SU-DHL-6 (cell line): ENCODE measurements around the gene YARS1.

Experiments used
- H2AFZ ChIP-seq: fragments of 200-600 bp; sonication (generic); 2 replicates; pipeline ENCODE4 v1.6.1; 2014; ENCODE audit warnings: low read depth, mild to moderate bottlenecking, moderate library complexity, mixed read lengths, antibody characterized with exemption, low read length; ENCODE audit not compliant: severe bottlenecking
- H3F3A ChIP-seq: fragments of 200-600 bp; shearing (Covaris generic); 2 replicates; pipeline ENCODE4 v1.6.0; 2016; ENCODE audit warnings: antibody characterized with exemption, mild to moderate bottlenecking; ENCODE audit not compliant: insufficient read depth
- H3K27ac ChIP-seq: fragments of 200-600 bp; sonication (generic); 2 replicates; pipeline ENCODE4 v1.5.1; 2016; ENCODE audit warnings: low read depth, mild to moderate bottlenecking, low read length, moderate library complexity, mixed read lengths
- H3K27me3 ChIP-seq: fragments of 200-600 bp; sonication (generic), shearing (Covaris generic); 2 replicates; pipeline ENCODE4 v1.6.0; 2014; ENCODE audit warnings: mild to moderate bottlenecking, low read length
- H3K36me3 ChIP-seq: fragments of 200-600 bp; sonication (generic); 2 replicates; pipeline ENCODE4 v1.6.1; 2014; ENCODE audit warnings: mild to moderate bottlenecking, low read length, mixed read lengths
- H3K4me2 ChIP-seq: fragments of 300-600, 200-600 bp; shearing (Covaris generic), sonication (generic); 2 replicates; pipeline ENCODE4 v1.6.0; 2014; ENCODE audit warnings: low read length, low read depth, mild to moderate bottlenecking; ENCODE audit not compliant: poor library complexity, severe bottlenecking
- H3K4me3 ChIP-seq: fragments of 200-600 bp; sonication (generic); 2 replicates; pipeline ENCODE4 v1.5.1; 2014; ENCODE audit warnings: antibody characterized with exemption, low read length, mild to moderate bottlenecking, mixed read lengths; ENCODE audit not compliant: insufficient read depth, poor library complexity, severe bottlenecking
- H3K79me2 ChIP-seq: fragments of 200-600 bp; sonication (generic); 2 replicates; pipeline ENCODE4 v1.6.1; 2014; ENCODE audit warnings: mild to moderate bottlenecking, low read length, moderate library complexity; ENCODE audit not compliant: insufficient read depth
- H3K9ac ChIP-seq: fragments of 200-600 bp; sonication (generic); 2 replicates; pipeline ENCODE4 v1.7.0; 2014; ENCODE audit warnings: mild to moderate bottlenecking, low read length
- H3K9me2 ChIP-seq: fragments of 200-600 bp; sonication (generic); replicated peaks from 2 replicates; pipeline ENCODE4 v1.6.1; 2014; ENCODE audit warnings: low read length; ENCODE audit not compliant: insufficient read depth
- H3K9me3 ChIP-seq: fragments of 200-600 bp; sonication (generic); 2 replicates; pipeline ENCODE4 v1.6.1; 2014; ENCODE audit warnings: low read length, mixed read lengths; ENCODE audit not compliant: insufficient read depth
- H4K20me1 ChIP-seq: fragments of 200-600 bp; sonication (generic); 2 replicates; pipeline ENCODE4 v1.6.1; 2014; ENCODE audit warnings: low read depth, mild to moderate bottlenecking, antibody characterized with exemption, low read length, moderate library complexity, mixed read lengths
- EZH2phosphoT487 ChIP-seq: fragments of 200-600 bp; sonication (generic), shearing (Covaris generic); conservative IDR thresholded peaks from 2 replicates; pipeline ENCODE4 v1.6.1; 2018; ENCODE audit warnings: mild to moderate bottlenecking, antibody characterized with exemption, low read length, moderate library complexity, mixed read lengths
- TF ChIP-seq, protein P1 (sequence below): fragments of 200-600 bp; sonication (generic); IDR thresholded peaks from one replicate; pipeline ENCODE4 v1.5.1; 2017; ENCODE audit warnings: antibody characterized with exemption, mild to moderate bottlenecking, low read length, moderate library complexity; ENCODE audit not compliant: insufficient read depth, poor library complexity, severe bottlenecking

The YARS1 gene

GRCh38 chr1:32780628-32781234, 36.4 kb downstream of the YARS1 start:
- no peak overlapping the region for H3K27ac ChIP-seq
- no peaks in the 10 kb centered on the region for H3K9me3 ChIP-seq
- H4K20me1 ChIP-seq: no peaks in the 10 kb centered on the region
- peaks cover 20% of the 10 kb centered on the region; the same call in 1 of the 2 replicates for H3K36me3 ChIP-seq
- no peak overlapping the region for H3K4me3 ChIP-seq
- TF ChIP-seq EZH2phosphoT487: no peak
- TF ChIP-seq, protein P1, sequence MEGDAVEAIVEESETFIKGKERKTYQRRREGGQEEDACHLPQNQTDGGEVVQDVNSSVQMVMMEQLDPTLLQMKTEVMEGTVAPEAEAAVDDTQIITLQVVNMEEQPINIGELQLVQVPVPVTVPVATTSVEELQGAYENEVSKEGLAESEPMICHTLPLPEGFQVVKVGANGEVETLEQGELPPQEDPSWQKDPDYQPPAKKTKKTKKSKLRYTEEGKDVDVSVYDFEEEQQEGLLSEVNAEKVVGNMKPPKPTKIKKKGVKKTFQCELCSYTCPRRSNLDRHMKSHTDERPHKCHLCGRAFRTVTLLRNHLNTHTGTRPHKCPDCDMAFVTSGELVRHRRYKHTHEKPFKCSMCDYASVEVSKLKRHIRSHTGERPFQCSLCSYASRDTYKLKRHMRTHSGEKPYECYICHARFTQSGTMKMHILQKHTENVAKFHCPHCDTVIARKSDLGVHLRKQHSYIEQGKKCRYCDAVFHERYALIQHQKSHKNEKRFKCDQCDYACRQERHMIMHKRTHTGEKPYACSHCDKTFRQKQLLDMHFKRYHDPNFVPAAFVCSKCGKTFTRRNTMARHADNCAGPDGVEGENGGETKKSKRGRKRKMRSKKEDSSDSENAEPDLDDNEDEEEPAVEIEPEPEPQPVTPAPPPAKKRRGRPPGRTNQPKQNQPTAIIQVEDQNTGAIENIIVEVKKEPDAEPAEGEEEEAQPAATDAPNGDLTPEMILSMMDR: no peak
- no peaks in the 10 kb centered on the region for H3F3A ChIP-seq
- H3K4me2 ChIP-seq: no peak overlapping the region
- no peaks in the 10 kb centered on the region for H3K9me2 ChIP-seq
- H3K9ac ChIP-seq: no peak overlapping the region
- no peaks in the 10 kb centered on the region for H3K79me2 ChIP-seq
- H2AFZ ChIP-seq: no peak overlapping the region
- no peaks in the 10 kb centered on the region for H3K27me3 ChIP-seq

- H3K79me2 ChIP-seq: no peaks in the 10 kb centered on the region
- H3K27me3 ChIP-seq: no peaks in the 10 kb centered on the region
- no peak for TF ChIP-seq EZH2phosphoT487
- TF ChIP-seq, protein P1: no peak
- no peaks in the 10 kb centered on the region for H4K20me1 ChIP-seq
- H3K4me2 ChIP-seq: no peak overlapping the region
- H3K4me3 ChIP-seq: no peak overlapping the region
- peaks cover 23% of the 10 kb centered on the region; the same call in 1 of the 2 replicates for H3K36me3 ChIP-seq
- peaks cover 2% of the 10 kb centered on the region; the same call in 1 of the 2 replicates for H3F3A ChIP-seq
- H3K27ac ChIP-seq: no peak overlapping the region
- no peaks in the 10 kb centered on the region for H3K9me3 ChIP-seq
- H3K9ac ChIP-seq: no peak overlapping the region
- no peaks in the 10 kb centered on the region for H3K9me2 ChIP-seq
- no peak overlapping the region for H2AFZ ChIP-seq
Measured at GRCh38 chr1:32780005-32780404, 37.2 kb downstream of the YARS1 start.

- Histone ChIP-seq H3F3A (peaks cover 6% of the 10 kb centered on the region; the same call in 1 of the 2 replicates), H3K9me3 (no peaks in the 10 kb centered on the region), H3K4me3 (no peak overlapping the region), H3K9me2 (no peaks in the 10 kb centered on the region), H3K4me2 (no peak overlapping the region), H3K9ac (no peak overlapping the region), H3K27me3 (no peaks in the 10 kb centered on the region), H3K36me3 (peaks cover 20% of the 10 kb centered on the region; the same call in 1 of the 2 replicates), H4K20me1 (no peaks in the 10 kb centered on the region), H2AFZ (no peak overlapping the region), H3K79me2 (no peaks in the 10 kb centered on the region), H3K27ac (no peak overlapping the region)
- TF ChIP-seq, protein P1: no peak
Measured at GRCh38 chr1:32779242-32779641, 37.9 kb downstream of the YARS1 start.
